NCI-H82 (cell line): ENCODE results near the gene LHX2.
A peak's percentile ranks its signal among the peaks of the same experiment; 100 is the strongest.

ENCODE experiments used
- DNase-seq: peaks from one replicate; lab custom pipeline; 2025; lab: John Stamatoyannopoulos, UW

The LHX2 gene

DNA sequence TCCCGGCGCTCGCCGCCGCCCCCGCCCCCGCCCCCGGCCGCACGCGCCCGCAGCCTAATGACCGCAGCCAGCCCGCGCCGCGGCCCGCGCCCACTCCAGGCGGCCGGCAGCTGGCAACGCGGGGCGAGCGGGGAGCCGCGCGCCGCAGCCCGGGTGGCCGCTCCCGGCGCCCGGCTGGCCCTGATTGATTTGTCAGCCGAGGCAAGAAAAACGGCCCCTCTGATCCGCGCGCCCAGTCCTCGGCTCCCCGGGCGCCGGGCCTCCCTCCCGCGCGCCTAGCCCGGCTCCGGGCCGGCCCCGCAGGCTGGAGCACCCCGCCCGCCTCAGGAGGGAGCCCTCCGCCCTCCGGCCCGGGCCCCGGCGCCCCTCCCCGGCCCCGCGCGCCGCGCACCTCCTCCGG, 11.9 kb upstream of the LHX2 start:
- peak; percentile 8 for DNase-seq

DNA sequence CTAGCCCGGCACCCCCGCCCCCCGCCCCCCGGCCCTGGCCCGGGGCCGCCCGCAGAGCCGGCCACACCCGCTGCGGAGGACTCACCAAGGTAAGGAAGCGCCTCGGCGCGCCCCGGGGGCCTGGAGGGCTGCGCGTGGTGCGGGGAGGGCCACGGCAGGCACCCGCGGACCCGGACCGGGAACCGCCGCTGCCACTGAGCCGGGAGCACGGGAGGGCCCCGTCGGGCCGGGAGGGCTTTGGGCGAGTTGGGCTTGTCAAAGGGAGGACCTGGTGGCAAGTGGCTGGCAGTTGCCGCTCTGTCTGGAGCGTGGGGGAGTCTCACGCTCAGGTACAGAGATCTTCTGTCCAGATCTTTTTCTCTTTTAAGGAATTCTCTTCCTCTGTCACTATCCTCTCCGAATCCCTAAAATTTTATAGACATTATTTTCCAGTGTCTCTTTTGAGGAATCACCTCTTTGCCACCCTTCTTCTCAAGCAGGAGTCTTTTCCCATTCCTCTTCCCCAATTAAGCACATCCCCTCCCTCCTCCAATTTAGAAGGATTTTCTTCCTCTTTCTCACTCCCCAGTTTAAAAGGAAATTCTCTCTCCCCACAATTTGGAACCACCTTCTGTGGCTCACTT, 11.3 kb upstream of the LHX2 start:
- DNase-seq: peak; percentile 11

DNA sequence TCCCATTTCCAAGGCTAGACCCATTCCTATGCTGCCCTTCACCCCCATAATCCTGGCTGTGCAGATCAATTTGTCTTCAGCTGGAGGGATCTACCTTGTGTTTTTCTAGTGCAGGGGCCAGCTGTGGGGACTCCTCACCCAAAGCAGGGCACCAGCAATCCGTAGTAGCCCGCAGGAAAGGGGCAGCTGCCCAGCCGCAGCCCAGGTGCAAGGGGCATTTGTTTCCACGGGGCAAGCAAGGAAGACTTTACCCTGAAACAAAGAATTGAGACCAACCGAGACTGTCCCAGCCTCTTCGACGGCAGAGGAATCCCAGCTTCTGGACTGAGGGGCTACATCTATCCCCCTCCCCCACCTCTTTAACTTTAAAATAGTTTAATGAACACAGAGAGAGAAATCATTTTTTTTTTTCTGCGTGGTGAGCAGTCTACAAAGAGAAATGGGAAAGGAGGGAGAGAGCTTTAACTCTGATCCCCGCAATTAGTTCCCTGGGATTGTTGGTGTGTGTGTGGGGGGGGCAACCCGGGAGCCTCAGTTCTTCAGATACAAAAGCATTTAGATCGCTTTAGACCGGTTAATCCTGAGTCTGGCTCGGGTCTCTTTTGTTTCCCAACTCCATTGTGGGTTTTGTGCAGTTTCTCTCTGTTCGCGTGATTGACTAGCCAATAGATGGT, 10.6 kb upstream of the LHX2 start:
- DNase-seq: peak; percentile 18

DNA sequence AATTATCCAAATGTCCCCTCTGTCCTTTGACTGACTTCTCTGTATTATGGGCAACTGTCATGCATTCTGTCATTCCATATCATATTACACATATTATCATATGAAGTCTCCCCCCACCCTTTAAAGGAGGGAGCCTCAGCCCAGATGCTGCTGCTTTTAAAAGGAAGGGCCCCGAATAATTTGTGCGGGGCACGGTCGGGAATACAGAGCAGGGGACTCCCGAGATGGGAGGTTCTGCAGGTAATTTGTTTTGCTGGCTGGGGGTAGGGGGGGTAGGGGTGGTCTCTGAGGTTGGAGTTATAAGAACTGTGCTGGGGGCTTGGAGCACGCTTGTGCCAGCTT, 10.1 kb upstream of the LHX2 start:
- no peak for DNase-seq

DNA sequence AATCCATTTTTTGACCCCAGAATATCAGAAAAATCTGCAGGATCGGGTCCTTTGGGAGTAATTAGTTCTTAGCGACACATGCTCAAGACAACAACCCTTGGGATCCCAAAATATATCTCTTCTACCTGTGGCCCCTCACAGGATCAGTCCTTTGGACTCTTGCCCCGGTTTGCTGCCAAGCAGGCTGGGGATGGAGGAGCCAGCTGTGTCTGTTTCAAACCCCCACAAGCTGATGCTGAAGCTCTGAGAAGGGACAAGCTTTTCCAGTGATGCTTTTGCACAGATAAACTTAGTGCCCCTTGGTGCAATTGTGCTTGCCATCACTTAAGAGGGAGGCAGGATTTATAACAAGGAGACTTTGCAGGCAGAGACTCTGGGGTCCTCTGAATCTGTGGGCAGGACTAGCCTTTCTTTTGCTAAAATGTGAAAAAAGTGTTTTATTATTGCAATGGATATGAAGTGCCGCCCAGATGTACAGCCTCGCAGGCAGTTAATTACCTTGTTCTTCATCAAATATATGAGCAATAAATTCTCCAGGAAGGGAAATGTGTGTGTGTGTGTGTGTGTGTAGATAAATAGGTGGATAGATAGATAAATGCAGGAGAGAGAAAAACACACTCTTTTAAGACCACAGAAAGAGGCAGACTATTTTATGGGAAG, 9.6 kb upstream of the LHX2 start:
- no peak for DNase-seq

DNA sequence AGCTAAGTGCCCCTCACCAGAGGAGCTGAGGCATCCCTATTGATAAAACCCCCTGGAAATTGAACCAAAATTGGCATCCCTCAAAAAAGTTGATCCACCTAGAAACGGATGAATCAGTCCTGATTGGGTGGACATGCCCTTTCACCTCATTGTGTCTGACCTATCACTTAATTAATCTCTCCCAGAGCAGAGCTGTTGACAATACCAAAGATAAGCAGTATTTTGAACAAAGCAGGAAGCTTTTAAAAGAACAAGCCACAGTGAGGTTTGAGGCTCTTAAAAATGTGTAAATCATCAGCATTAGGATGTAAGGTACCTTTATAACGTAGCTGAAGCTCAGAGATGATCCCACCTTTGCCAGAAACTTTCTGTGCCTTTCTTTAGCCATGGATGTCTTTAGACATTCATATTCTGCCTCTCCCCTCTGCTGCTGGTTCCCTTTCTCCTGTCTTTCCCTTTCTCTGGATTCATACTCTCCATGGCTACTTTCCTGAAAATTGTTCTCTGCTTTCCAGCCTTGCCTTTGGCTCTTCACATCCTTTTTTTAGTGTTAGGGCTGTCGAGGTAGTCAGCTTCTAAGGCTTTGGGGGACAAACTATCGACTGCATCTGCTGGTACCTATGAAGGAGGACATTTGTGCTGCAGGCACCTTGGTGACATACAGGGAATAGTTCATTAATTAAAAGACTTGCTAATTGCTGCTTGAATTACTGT, 7.8 kb upstream of the LHX2 start:
- DNase-seq: no peak

DNA sequence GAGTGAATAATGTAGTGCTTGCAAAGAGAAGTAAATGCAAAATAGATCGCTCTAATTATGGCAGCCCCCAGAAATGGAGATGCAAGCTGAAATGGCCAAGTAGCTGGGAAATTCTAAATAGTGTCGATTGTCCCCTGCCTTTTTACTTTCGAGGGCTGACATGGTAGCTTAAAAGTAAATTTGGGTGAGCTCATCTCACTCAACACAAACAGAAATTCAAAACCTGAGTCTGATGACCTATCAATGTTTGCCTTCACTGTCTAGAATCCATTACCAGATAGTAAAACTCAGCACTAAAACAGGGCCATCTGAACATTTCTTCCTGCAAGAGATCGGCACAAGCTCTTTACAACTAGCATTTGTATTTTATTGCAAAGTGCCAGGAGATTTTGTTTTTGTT, 7.0 kb upstream of the LHX2 start:
- DNase-seq: no peak

DNA sequence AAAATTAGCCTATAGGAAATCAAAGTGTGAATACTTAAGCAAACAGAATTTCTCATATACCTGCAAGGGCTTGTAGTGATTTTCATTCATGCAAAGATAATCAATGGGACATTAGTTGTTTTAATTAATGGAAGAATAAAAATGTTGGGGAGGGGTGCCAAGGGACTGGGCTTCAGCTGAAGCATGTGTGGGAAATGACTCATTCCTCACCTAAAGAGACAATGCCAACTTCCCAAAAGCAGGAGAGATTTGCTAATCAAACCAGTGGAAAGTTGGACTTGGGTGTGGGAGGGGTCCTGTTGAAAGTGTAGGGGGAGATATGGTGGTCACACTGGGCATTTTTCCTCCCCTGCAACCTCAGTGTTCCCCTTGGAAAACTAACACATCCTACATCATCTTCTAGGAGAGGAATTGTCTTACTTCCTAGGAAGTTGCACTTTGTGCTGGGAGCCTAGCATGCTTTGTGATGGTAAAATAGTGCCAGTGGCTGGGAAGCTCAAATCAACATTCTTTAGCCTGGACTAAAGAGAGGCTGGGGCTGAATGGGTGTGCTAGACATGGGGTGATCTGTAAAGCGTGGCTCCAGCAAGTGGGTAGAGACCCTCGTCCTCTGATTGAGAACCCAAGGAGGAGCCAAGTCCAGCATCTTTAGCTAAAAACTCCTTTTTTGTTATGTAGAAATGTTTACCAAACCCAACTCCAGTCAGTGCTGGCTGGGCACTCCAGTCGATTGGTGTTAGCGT, 6.4 kb upstream of the LHX2 start:
- no peak for DNase-seq

DNA sequence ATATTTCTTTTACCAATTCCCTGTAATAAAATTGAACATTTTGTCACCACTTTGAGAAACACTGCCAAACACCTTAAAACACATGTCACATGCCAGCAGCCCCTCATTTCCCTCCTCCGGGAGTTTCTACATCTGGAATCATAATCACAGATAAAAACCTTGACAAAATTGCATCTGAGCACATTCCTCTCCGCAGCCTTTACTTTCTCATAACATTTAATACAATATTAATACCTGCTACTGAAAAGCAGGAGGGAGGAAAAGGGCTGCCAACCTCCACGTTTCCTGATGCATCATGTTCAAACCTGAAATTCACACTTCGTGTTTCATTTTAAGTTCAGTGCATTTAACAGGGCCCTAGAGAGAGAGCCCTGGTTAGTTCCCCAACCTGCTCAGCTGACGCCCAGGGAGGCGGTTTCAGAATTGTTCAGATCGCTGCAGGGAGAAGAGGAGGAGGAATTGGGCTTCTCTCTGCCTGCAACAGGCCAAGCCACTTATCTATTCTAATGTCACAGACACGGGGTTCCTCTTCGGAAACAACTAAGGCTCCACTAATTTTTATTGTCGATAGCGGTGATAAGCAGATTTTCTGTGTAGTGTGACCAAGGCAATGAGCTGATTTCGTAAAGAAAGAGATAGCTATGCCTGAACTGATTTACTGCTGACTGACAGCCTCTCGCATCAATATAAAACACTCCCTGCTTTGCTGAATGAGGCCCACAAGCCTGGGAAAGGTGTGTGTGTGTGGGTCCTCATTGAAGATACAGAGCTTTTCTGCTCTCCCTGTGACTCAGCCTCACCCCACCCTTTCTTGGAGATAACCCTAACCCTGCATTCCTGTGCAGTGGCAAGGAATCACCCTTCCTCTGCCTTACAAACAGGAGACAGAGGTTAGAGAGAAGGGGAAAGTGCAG, 4.9 kb upstream of the LHX2 start:
- DNase-seq: no peak

DNA sequence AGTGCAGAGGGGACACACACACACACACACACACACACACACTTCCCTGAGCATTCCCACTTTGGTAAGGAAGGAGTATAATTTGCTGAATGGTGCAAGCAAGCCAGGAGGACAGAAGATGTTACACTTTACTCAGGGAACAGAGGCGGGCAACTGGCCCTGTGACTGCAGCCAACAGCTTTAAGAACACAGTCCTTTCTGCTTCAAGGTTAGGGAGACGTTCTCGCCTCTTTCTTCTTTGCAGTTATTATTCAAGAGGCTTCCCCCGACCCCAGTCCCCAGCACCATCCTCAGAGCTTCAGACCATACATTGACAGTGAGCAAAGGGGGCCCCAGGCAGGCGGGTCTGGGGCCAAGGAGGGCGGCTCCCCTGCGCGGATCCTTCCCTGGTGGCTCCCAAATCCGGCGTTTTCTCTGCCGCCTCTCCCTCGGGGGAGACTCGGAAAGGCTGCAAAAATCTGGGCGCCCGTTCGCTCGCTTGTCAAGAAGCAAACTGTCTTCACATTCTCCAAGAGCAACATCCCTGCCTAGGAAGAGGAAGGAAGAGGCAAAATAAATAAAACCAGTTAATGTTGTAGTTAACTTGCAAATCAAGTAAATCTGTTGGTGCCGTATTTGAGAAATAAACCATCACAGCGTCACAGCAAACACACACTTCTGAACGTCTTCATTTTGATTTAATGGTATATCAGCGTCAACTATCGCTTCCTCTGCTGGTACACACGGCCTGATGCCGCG, 3.8 kb upstream of the LHX2 start:
- DNase-seq: no peak

DNA sequence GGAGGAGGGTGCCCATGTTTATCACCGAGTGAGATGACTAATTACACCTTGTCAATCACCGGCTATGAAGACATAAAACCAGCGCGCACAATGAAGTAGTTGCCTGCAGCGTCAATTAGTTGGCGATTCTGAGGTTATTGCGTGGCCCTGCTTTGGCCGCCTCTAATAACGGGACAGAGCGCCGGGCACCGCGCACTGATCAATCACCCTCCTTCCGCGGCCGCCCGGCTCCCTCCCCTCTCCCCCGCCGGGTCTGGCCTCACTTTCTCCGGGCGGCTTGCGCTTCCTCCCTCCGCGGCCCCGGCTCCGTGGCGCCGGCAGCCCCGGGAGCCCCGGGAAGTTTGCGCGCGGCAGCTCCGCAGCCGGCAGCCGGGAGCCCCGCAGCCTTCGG, 3.3 kb upstream of the LHX2 start:
- peak; percentile 51 for DNase-seq

DNA sequence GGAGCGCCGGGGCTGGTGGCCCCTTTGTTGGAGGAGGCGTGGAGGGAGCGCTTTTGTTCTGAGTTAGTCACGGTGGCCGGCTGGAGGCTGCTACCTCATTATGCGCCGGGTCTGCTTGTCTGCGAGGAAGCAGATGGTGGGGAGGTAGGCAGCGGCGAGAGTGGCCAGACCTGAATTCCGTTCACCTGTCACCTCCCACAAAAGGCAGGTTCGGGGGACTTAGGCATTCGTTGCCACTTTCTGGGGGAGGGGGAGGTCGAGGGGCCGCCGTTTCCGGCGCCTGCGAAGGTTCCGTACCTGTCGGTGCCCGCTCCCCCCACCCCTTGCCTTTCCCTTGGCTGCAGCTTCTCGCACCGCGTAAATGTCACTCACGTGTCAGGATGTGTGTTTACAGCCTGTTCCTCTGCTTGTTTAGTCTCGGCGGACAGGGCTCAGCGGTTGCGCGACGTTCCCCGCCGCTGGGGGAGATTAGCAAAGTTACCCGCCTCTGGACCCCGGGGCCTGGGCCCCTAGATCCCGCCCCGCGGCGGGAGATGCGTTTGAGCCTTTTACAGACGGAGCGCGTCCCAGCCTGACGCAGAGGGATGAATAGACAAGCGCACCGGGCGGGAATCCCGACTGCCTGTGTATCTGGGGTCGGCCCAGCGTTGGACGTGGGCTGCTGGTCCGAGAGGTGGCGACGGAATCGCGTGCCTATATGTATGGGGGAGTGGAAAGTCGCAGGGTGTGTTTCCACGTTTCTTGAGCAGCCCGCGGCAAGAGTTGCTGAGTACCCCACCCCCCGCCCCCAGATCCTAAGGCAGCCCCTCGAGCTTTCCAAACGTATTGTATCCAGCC, 2.7 kb upstream of the LHX2 start:
- DNase-seq: peak; percentile 65

DNA sequence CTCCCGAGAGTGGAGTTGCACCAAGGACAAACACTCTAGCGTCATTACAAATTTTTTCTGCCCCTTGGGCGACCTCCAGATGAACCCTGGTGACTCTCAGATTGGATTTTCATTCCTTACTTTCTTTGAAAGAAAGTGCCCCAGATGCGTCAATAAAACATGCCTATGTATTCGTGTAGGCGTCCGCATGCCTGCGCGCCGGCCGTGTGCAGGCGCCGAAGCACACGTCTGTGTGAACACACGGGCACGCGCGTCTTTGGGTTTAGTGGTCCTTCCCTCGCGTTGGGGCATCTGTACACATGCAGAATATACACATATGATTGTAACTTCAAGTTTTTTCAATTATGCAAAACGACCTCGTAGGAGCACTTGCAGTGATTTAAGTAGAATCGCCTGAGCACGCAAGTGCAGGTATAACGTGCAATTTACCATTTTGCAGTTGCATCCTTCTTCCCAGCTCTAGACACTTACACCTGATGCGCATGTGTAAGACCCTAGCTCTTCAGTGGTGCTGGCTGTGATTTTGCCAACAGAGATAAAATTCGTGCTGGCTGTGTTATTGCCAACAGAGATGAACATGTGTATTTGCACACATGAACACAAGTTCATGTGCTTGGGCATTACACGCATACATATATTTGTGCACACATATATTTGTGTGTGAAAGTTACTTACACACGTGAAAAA, 1.9 kb upstream of the LHX2 start:
- DNase-seq: no peak

DNA sequence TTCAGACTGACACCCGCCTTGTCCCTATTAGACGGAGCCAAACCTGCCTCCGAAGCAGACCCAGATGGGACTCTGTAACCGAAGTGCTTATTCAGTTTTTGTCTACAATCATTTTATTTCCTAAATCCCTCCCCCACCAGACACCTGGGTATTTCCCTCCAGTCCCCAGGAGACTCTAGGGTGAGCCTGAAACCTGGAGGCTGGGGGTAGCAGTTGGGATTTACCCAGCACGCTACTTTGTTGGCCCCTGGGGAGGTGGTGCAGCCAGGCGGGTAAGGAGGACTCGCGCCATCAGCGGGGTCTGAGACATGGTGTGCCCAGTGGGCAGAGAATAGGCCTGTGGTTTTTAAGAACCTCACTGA, 1.3 kb upstream of the LHX2 start:
- no peak for DNase-seq

DNA sequence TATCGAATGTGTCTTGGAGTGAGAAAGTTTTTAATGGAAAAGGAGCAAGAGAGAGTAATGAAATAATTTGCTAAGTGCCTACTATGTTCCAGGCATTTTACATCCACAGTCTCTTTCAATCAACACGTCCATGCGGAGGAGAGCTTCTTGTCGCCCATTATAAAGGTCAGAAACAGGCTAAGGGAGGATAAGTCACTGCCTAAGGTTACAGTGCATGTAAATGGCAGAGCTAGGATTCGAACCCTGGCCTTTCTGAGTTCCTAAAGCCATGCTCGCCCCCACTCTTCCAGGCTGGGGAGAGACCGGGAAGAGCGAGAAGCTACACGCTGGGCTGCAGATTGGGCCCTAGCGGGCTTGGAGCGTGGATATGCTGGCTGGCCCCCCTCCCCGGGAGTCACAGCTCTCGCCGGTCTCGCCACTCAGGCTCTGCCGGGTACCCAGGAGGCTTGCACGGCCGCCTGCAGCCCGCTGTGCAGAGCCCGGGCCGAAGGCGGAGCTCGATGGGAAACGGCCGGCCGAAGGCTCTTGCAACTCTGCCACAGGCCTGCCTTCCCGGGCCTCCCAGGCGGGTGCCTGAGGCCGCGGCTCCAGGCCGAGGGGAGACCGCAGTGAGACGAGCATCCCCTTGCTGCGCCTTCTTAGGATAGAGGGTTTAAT, 775 bp upstream of the LHX2 start:
- DNase-seq: peak; percentile 50

DNA sequence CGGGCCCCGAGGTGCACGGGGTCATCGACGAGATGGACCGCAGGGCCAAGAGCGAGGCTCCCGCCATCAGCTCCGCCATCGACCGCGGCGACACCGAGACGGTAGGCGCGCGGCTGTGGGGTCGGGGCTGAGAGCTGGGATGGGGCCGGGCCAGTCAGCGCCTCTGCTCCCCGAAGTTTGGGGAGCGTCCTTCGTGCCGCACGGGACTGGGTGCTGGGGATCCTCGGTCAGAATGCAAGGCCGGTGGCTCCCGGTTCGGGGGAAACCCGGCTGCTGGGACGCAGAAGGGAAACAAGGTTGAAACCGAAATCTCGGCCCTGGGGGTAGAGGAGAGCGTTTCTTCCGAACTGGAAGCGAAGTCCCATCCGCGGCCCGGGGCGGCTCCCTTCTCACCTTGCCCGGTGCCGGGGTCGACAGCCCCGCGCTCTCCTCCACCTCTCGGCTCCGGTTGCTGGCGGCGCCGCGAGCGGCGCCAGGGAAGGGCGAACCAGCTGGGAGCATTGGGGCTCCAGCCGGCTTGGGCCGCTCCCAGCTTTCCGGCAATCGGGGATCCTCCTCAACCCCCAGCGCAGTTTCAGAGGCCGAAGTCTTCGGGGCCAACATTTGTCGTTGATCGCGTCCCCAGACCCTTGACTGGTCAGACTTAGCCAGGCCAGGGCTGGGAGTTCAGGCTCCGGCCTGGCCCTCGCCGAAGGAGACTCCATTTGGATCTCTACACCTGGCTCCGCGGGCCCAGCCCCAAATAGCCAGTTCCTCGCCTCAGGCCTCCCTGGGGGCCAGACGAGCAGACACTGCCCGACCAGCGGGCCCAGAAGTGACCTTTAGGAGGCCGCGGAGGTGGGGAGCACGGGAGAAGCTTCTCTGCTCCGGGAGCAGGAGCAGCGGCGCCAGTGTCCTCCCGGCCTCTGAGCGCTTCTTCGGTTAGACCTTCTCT, 1.1 kb downstream of the LHX2 start:
- DNase-seq: peak; percentile 27
